DOHH2 (cell line): ENCODE data around the gene HHAT.

ENCODE experiments used
- H3F3A ChIP-seq: fragments of 200-600 bp; sonication (generic), shearing (Covaris generic); 2 replicates; pipeline ENCODE4 v1.6.0; 2016; ENCODE audit warnings: antibody characterized with exemption, mild to moderate bottlenecking; ENCODE audit not compliant: control insufficient read depth, insufficient read depth
- H3K27ac ChIP-seq: fragments of 200-600 bp; sonication (generic); 2 replicates; pipeline ENCODE4 v1.5.1; 2014; ENCODE audit warnings: low read depth, mild to moderate bottlenecking, low read length, moderate library complexity
- H3K27me3 ChIP-seq: fragments of 200-600 bp; sonication (generic); 2 replicates; pipeline ENCODE4 v1.6.1; 2014; ENCODE audit warnings: mild to moderate bottlenecking, low read length, mixed read lengths; ENCODE audit not compliant: control insufficient read depth
- H3K36me3 ChIP-seq: fragments of 200-600 bp; sonication (generic); 2 replicates; pipeline ENCODE4 v1.6.1; 2014; ENCODE audit warnings: mild to moderate bottlenecking, low read length, moderate library complexity, mixed read lengths; ENCODE audit not compliant: control insufficient read depth
- H3K4me1 ChIP-seq: fragments of 200-600 bp; sonication (generic); 2 replicates; pipeline ENCODE4 v1.6.1; 2014; ENCODE audit warnings: mild to moderate bottlenecking, low read length, mixed read lengths; ENCODE audit not compliant: control insufficient read depth
- H3K4me2 ChIP-seq: fragments of 200-600 bp; sonication (generic); 2 replicates; pipeline ENCODE4 v1.6.0; 2014; ENCODE audit warnings: mild to moderate bottlenecking, low read length, moderate library complexity
- H3K4me3 ChIP-seq: fragments of 200-600 bp; sonication (generic); 2 replicates; pipeline ENCODE4 v1.5.1; 2014; ENCODE audit warnings: mild to moderate bottlenecking, low read length, mixed read lengths
- H3K79me2 ChIP-seq: fragments of 200-600 bp; sonication (generic); 2 replicates; pipeline ENCODE4 v1.6.1; 2014; ENCODE audit warnings: mild to moderate bottlenecking, low read length, mixed read lengths; ENCODE audit not compliant: control insufficient read depth
- H3K9me2 ChIP-seq: fragments of 200-600 bp; sonication (generic); replicated peaks from 2 replicates; pipeline ENCODE4 v1.6.1; 2014; ENCODE audit warnings: mild to moderate bottlenecking, low read length, mixed read lengths; ENCODE audit not compliant: control insufficient read depth
- H3K9me3 ChIP-seq: fragments of 200-600 bp; sonication (generic); 2 replicates; pipeline ENCODE4 v1.6.1; 2014; ENCODE audit warnings: antibody characterized with exemption, low read length, mixed read lengths; ENCODE audit not compliant: control insufficient read depth, insufficient read depth
- H4K20me1 ChIP-seq: fragments of 200-600 bp; sonication (generic); 2 replicates; pipeline ENCODE4 v1.6.0; 2014; ENCODE audit warnings: low read depth, mild to moderate bottlenecking, antibody characterized with exemption, low read length, moderate library complexity; ENCODE audit not compliant: control insufficient read depth, insufficient read depth
- EZH2phosphoT487 ChIP-seq: fragments of 200-600 bp; sonication (generic); IDR thresholded peaks from 2 replicates; pipeline ENCODE4 v1.6.1; 2017; ENCODE audit warnings: borderline replicate concordance, mild to moderate bottlenecking, antibody characterized with exemption, low read length, moderate library complexity, mixed read lengths
- TF ChIP-seq, protein P1 (sequence below): fragments of 200-600 bp; sonication (generic); IDR thresholded peaks from one replicate; pipeline ENCODE4 v1.5.1; 2014; ENCODE audit warnings: antibody characterized with exemption, mild to moderate bottlenecking, low read depth, low read length; ENCODE audit not compliant: poor library complexity, severe bottlenecking

Gene HHAT

DNA sequence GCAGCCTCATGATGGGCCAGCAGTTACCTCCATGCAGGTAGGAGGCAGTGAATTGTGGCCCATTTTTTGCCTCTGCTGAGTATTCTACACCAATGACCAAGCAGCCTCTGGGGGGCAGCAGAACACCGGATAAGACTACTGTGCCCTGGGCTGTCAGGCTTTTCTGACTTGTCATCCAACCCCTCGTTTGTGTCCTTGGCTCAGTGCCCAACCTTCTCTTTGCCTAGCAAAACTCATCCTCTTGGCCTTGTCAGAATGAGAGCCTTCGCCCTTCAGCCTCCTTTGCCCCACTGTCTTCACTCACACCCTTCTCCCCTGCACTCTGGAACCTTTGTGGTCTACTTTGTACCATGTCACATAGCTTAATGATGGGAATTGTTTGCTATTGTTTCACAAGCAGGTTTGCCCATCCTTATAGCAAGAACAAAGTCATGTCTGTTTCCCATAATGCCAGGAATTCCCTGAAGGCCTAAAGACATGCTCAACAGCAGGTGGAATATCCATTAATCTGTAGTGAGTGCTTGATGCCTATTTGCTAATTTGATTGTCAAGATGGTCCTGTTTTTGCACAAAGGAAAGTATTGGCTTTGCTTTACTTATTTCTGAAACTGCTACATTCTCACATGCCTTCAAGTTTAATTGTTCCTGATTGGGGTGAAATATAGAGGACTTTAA lies 255.9 kb downstream of the HHAT start:
- Histone ChIP-seq H3K4me2 (no peak overlapping the region), H3K9me3 (no peaks in the 10 kb centered on the region), H3K27ac (no peak overlapping the region), H3K27me3 (peaks cover 3% of the 10 kb centered on the region; the same call in 1 of the 2 replicates), H3K4me1 (no peaks in the 10 kb centered on the region), H3K9me2 (no peaks in the 10 kb centered on the region), H3K4me3 (no peak overlapping the region), H4K20me1 (no peaks in the 10 kb centered on the region), H3K36me3 (no peaks in the 10 kb centered on the region), H3K79me2 (no peaks in the 10 kb centered on the region), H3F3A (no peaks in the 10 kb centered on the region)
- TF ChIP-seq, protein P1, sequence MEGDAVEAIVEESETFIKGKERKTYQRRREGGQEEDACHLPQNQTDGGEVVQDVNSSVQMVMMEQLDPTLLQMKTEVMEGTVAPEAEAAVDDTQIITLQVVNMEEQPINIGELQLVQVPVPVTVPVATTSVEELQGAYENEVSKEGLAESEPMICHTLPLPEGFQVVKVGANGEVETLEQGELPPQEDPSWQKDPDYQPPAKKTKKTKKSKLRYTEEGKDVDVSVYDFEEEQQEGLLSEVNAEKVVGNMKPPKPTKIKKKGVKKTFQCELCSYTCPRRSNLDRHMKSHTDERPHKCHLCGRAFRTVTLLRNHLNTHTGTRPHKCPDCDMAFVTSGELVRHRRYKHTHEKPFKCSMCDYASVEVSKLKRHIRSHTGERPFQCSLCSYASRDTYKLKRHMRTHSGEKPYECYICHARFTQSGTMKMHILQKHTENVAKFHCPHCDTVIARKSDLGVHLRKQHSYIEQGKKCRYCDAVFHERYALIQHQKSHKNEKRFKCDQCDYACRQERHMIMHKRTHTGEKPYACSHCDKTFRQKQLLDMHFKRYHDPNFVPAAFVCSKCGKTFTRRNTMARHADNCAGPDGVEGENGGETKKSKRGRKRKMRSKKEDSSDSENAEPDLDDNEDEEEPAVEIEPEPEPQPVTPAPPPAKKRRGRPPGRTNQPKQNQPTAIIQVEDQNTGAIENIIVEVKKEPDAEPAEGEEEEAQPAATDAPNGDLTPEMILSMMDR = peak; percentile 74
- TF ChIP-seq EZH2phosphoT487 = no peak

DNA sequence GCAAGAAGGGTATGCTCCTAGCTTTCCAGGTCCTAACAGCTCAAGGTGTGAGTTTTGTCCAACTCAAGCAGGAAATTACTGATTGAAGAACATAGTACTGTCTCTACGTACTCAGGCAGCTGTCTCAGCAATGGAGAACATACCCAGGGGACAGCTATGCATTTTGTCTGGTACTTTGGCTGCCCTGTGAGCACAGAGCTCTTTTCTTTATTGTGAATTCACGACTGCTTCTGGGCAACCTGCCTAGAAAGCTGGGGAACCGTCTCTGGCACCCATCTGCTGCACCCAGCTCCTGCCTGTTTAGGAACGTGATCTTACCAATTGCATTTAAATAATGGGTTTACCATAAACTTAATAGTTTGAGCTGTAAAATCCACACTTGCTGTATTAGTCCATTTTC lies 258.1 kb downstream of the HHAT start:
- Histone ChIP-seq H3K27ac (no peak overlapping the region), H3K36me3 (no peaks in the 10 kb centered on the region), H3K27me3 (peaks cover 3% of the 10 kb centered on the region; the same call in 1 of the 2 replicates), H3F3A (no peaks in the 10 kb centered on the region), H3K9me3 (no peaks in the 10 kb centered on the region), H3K4me2 (no peak overlapping the region), H3K4me3 (no peak overlapping the region), H3K4me1 (no peaks in the 10 kb centered on the region), H3K79me2 (no peaks in the 10 kb centered on the region), H3K9me2 (no peaks in the 10 kb centered on the region), H4K20me1 (no peaks in the 10 kb centered on the region)
- TF ChIP-seq EZH2phosphoT487 = no peak
- TF ChIP-seq, protein P1 = no peak

DNA sequence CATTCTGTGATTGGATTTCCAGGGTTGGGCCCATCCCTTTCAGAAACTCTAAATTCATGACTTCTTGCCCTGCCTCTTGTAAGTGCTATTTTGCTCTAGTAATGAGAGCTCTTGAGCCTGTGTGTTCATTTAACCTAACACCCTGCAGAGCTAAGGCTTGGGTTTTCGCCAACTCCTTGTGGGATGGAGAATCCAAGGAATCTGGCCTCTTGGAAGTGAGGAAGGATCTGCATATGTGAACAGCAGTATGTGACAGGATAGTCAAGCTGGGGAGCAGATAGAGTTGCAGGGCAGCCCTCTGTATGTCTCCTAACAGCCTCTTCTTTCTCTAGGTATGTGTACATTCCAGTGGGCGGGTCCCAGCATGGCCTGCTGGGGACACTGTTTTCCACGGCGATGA lies 258.9 kb downstream of the HHAT start:
- peaks cover 1% of the 10 kb centered on the region; the same call in 1 of the 2 replicates for H3K27me3 ChIP-seq
- H3K4me1 ChIP-seq = no peaks in the 10 kb centered on the region

More for the DNA sequence above, 258.9 kb downstream of the HHAT start:
- Histone ChIP-seq H3K4me2 (no peak overlapping the region), H3F3A (no peaks in the 10 kb centered on the region), H3K79me2 (no peaks in the 10 kb centered on the region), H3K9me3 (no peaks in the 10 kb centered on the region), H3K4me3 (no peak overlapping the region), H4K20me1 (no peaks in the 10 kb centered on the region), H3K36me3 (no peaks in the 10 kb centered on the region), H3K27ac (no peak overlapping the region), H3K9me2 (no peaks in the 10 kb centered on the region)
- TF ChIP-seq, protein P1 = no peak
- TF ChIP-seq EZH2phosphoT487 = no peak
